Fibroblast of pulmonary artery (primary cell): ENCODE measurements around the gene POFUT2.

Experiments
- DNase-seq: peaks from one replicate; pipeline ENCODE4 v3.0.0-alpha.2; 2010; ENCODE audit warnings: low read depth
- H3K4me3 ChIP-seq: replicated peaks from 2 replicates; pipeline ENCODE4 v1.5.1; 2011; ENCODE audit warnings: low read depth, mild to moderate bottlenecking, control low read depth, low read length, moderate library complexity
- CTCF ChIP-seq: IDR thresholded peaks from 2 replicates; pipeline ENCODE4 v1.5.1; 2011; ENCODE audit warnings: mild to moderate bottlenecking, control low read depth, low read length, inconsistent platforms; ENCODE audit errors: missing control alignments

POFUT2 gene

DNA sequence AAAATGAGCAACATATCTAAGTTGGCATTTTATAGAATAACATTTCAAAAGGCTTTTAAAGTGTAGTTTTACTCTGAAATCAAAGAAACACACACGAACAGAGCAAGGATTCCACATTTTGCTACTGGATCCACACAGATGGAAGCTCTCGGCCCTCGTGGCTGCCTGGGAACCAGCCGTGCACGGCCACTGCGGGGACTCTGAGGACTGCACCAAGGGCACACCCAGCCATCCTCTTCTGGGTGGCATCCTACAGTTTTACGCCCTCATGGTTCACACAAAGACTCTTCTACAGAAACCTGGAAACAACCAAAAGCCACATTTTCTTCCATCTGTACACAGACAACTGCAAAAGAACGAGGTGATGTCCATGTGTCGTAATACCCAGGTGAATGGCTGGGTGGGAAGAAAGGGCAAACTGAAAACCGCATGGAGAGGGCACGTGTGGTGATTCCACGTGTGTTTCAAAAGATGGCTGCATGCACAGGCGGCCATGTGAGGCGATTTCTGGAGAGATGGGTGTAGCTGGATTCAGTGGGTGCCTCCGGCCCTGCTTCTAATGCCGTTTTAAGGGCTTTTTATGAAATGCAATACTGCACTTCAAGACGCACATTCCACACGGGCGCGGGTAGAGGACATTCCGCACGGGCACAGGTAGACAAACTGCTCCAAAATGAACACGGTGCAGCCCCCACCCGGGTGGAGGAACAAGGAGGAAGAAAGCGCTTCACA lies 8.1 kb downstream of the POFUT2 start:
- DNase-seq = no peak
- no peak for TF ChIP-seq CTCF
- H3K4me3 ChIP-seq = no peak overlapping the region

- DNase-seq = no peak
- H3K4me3 ChIP-seq = no peak overlapping the region
- no peak for TF ChIP-seq CTCF
These were observed 9.4 kb downstream of the POFUT2 start for GRCh38 chr21:45278156-45278911.

GRCh38 chr21:45277101-45278045 lies 10.3 kb downstream of the POFUT2 start:
- H3K4me3 ChIP-seq = no peak overlapping the region

DNA sequence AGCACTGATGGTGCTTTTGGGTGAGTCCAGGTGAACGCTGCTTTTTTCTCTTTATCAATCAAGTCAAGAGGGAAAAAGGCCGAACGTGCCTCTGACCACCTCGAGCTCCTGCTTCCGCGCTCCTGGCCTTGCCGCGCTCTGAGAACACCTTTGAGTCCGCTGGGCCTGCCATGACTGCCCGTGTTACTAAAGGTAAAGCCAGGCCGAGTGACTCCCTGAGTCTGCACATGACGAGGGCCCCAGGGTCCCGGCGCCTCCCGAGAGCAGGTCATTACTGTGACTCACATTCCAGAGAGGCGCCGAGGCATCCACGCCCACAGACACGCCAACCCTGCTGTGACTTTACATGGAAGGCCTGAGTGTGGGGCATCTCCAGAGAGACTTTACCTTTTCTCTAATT lies 11.1 kb downstream of the POFUT2 start:
- TF ChIP-seq CTCF = no peak
- H3K4me3 ChIP-seq = no peak overlapping the region
- no peak for DNase-seq

More at GRCh38 chr21:45277101-45278045, 10.3 kb downstream of the POFUT2 start:
- no peak for DNase-seq
- TF ChIP-seq CTCF = no peak

GRCh38 chr21:45270306-45270821 lies 17.3 kb downstream of the POFUT2 start:
- no peak overlapping the region for H3K4me3 ChIP-seq
- no peak for DNase-seq
- peak; percentile 27 for TF ChIP-seq CTCF

- TF ChIP-seq CTCF = no peak
- H3K4me3 ChIP-seq = no peak overlapping the region
- no peak for DNase-seq
These were observed 17.8 kb downstream of the POFUT2 start for GRCh38 chr21:45269861-45270260.
